Mesenchymal stem cell (in vitro differentiated cells and primary cell): ENCODE data around the gene CELSR2.

ENCODE experiments used
- DNase-seq: peaks from one replicate; pipeline ENCODE4 v3.0.0-alpha.2; 2013
- H2AFZ ChIP-seq: one replicate; pipeline ENCODE4 v1.6.1; 2013; ENCODE audit warnings: low read depth, mild to moderate bottlenecking, control low read depth, inconsistent platforms, low read length, moderate library complexity
- H2AK5ac ChIP-seq: 2 replicates; pipeline ENCODE4 v1.6.1; 2013; ENCODE audit warnings: low read length, moderate library complexity, mild to moderate bottlenecking, inconsistent platforms; ENCODE audit not compliant: severe bottlenecking
- H2BK120ac ChIP-seq: one replicate; pipeline ENCODE4 v1.6.1; 2013; ENCODE audit warnings: low read depth, mild to moderate bottlenecking, inconsistent platforms, low read length, moderate library complexity
- H2BK12ac ChIP-seq, 2 experiments: one replicate each; pipeline ENCODE4 v1.6.1; 2013; ENCODE audit warnings: inconsistent platforms in 2 of 2, low read length in 2 of 2, mild to moderate bottlenecking in 2 of 2, moderate library complexity in 2 of 2, control low read depth in 1 of 2
- H2BK15ac ChIP-seq: one replicate; pipeline ENCODE4 v1.6.1; 2013; ENCODE audit warnings: mild to moderate bottlenecking, low read depth, inconsistent platforms; ENCODE audit not compliant: poor library complexity, severe bottlenecking
- H2BK5ac ChIP-seq: 2 replicates; pipeline ENCODE4 v1.6.1; 2013; ENCODE audit warnings: low read depth, mild to moderate bottlenecking, low read length, control low read depth, inconsistent platforms; ENCODE audit not compliant: poor library complexity, severe bottlenecking
- H3K14ac ChIP-seq, 2 experiments: one replicate each; pipeline ENCODE4 v1.6.1; 2013; ENCODE audit warnings: inconsistent platforms in 2 of 2, low read length in 2 of 2, control low read depth in 1 of 2, mild to moderate bottlenecking in 1 of 2, moderate library complexity in 1 of 2
- H3K18ac ChIP-seq, 2 experiments: one replicate each; pipeline ENCODE4 v1.6.1; 2013; ENCODE audit warnings: inconsistent platforms in 2 of 2, low read length in 2 of 2, control low read depth in 1 of 2, low read depth in 1 of 2, mild to moderate bottlenecking in 1 of 2
- H3K23ac ChIP-seq, 2 experiments: one replicate each; pipeline ENCODE4 v1.6.1; 2013; ENCODE audit warnings: inconsistent platforms in 2 of 2, low read length in 2 of 2, mild to moderate bottlenecking in 2 of 2, moderate library complexity in 2 of 2, control low read depth in 1 of 2
- H3K27ac ChIP-seq: 2 replicates; pipeline ENCODE4 v1.5.1; 2013; ENCODE audit warnings: mild to moderate bottlenecking, moderate library complexity, low read length, control low read depth, inconsistent platforms; ENCODE audit not compliant: poor library complexity, severe bottlenecking
- H3K27me3 ChIP-seq, 2 experiments: 2 replicates each; pipeline versions ENCODE4 v1.6.1 to v1.7.0; 2013; ENCODE audit warnings: low read length in 2 of 2, mild to moderate bottlenecking in 2 of 2, moderate library complexity in 2 of 2, control low read depth in 1 of 2, inconsistent platforms in 1 of 2; ENCODE audit not compliant: control insufficient read depth in 1 of 2, insufficient read depth in 1 of 2
- H3K36me3 ChIP-seq, 2 experiments: 2 replicates each; pipeline versions ENCODE4 v1.6.1 to v1.7.0; 2013; ENCODE audit warnings: low read length in 2 of 2, control low read depth in 1 of 2, inconsistent platforms in 1 of 2, low read depth in 1 of 2, mild to moderate bottlenecking in 1 of 2; ENCODE audit not compliant: insufficient read depth in 2 of 2, control insufficient read depth in 1 of 2
- H3K4ac ChIP-seq, 2 experiments: one replicate each; pipeline ENCODE4 v1.6.1; 2013; ENCODE audit warnings: inconsistent platforms in 2 of 2, low read length in 2 of 2, mild to moderate bottlenecking in 2 of 2, moderate library complexity in 2 of 2, control low read depth in 1 of 2, low read depth in 1 of 2
- H3K4me1 ChIP-seq: 2 replicates; pipeline ENCODE4 v1.6.1; 2013; ENCODE audit warnings: low read depth, low read length, control low read depth; ENCODE audit not compliant: control insufficient read depth, insufficient read depth
- H3K4me2 ChIP-seq: 2 replicates; pipeline ENCODE4 v1.6.1; 2013; ENCODE audit warnings: low read length, mild to moderate bottlenecking, inconsistent platforms; ENCODE audit not compliant: poor library complexity, severe bottlenecking
- H3K4me3 ChIP-seq, 2 experiments: 2 replicates each; pipeline versions ENCODE4 v1.5.1 to v1.7.0; 2013; ENCODE audit warnings: low read length in 2 of 2, mild to moderate bottlenecking in 2 of 2, control low read depth in 1 of 2, low read depth in 1 of 2; ENCODE audit not compliant: insufficient read depth in 1 of 2
- H3K79me1 ChIP-seq: replicated peaks from 2 replicates; pipeline ENCODE4 v1.6.1; 2013; ENCODE audit warnings: mild to moderate bottlenecking, control low read depth, low read length, inconsistent platforms; ENCODE audit not compliant: poor library complexity, severe bottlenecking
- H3K9ac ChIP-seq: 2 replicates; pipeline ENCODE4 v1.7.0; 2013; ENCODE audit warnings: mild to moderate bottlenecking, low read length, moderate library complexity
- H3K9me3 ChIP-seq: 2 replicates; pipeline ENCODE4 v1.7.0; 2013; ENCODE audit warnings: mild to moderate bottlenecking, low read length; ENCODE audit not compliant: control insufficient read depth
- H4K8ac ChIP-seq: one replicate; pipeline ENCODE4 v1.6.1; 2013; ENCODE audit warnings: inconsistent platforms, mild to moderate bottlenecking, low read length, moderate library complexity
- H4K91ac ChIP-seq: one replicate; pipeline ENCODE4 v1.6.1; 2013; ENCODE audit warnings: mild to moderate bottlenecking, low read length, inconsistent platforms
- WGBS: methylation state at CpG from one replicate; pipeline ENCODE4 v1.1.7; 2013; ENCODE audit warnings: mixed read lengths; 5-methylcytosine and 5-hydroxymethylcytosine counted together

Gene CELSR2

GRCh38 chr1:109263597-109264378 lies 14.4 kb downstream of the CELSR2 start:
- H2BK12ac ChIP-seq = peak overlapping the region in 1 of 2 experiments; percentile 16
- peak; percentile 84 for DNase-seq

GRCh38 chr1:109264379-109264755 lies 15.0 kb downstream of the CELSR2 start:
- H3K4ac ChIP-seq = no peak overlapping the region
- H3K27me3 ChIP-seq = peaks cover 0 to 18% of the 10 kb centered on the region in 2 experiments
- no peak overlapping the region for H2BK12ac ChIP-seq
- H3K9me3 ChIP-seq = no peaks in the 10 kb centered on the region
- no peak overlapping the region for H2BK15ac ChIP-seq
- H3K4me2 ChIP-seq = no peak overlapping the region
- H4K8ac ChIP-seq = no peak overlapping the region
- H3K9ac ChIP-seq = no peak overlapping the region
- H2BK120ac ChIP-seq = no peak overlapping the region
- H2AFZ ChIP-seq = no peak overlapping the region
- H3K18ac ChIP-seq = no peak overlapping the region
- H2AK5ac ChIP-seq = no peak overlapping the region
- no peak overlapping the region for H2BK5ac ChIP-seq
- no peak overlapping the region for H4K91ac ChIP-seq
- no peak overlapping the region for H3K14ac ChIP-seq
- no peak overlapping the region for H3K4me3 ChIP-seq
- H3K4me1 ChIP-seq = peaks cover 22% of the 10 kb centered on the region
- no peak overlapping the region for H3K27ac ChIP-seq
- peaks cover 0 to 70% of the 10 kb centered on the region in 2 experiments for H3K36me3 ChIP-seq
- 79% methylated on average over 9 of the region's 9 CpGs for WGBS
- no peak for DNase-seq
- no peak overlapping the region for H3K23ac ChIP-seq
- H3K79me1 ChIP-seq = no peaks in the 10 kb centered on the region

More at GRCh38 chr1:109263597-109264378, 14.4 kb downstream of the CELSR2 start:
- Histone ChIP-seq H3K4me2 (no peak overlapping the region), H3K9ac (no peak overlapping the region), H3K23ac (no peak overlapping the region), H2BK15ac (no peak overlapping the region), H3K14ac (peak overlapping the region in 1 of 2 experiments; percentile 35), H4K8ac (peak overlapping the region; percentile 52), H3K79me1 (no peaks in the 10 kb centered on the region), H3K9me3 (no peaks in the 10 kb centered on the region), H3K27ac (no peak overlapping the region), H3K18ac (no peak overlapping the region), H3K27me3 (peaks cover 0 to 18% of the 10 kb centered on the region in 2 experiments), H4K91ac (no peak overlapping the region), H3K4me1 (peaks cover 26% of the 10 kb centered on the region), H3K36me3 (peaks cover 0 to 69% of the 10 kb centered on the region in 2 experiments), H3K4ac (no peak overlapping the region), H2BK120ac (no peak overlapping the region), H2AFZ (no peak overlapping the region), H3K4me3 (no peak overlapping the region), H2BK5ac (no peak overlapping the region), H2AK5ac (no peak overlapping the region)
- 48% methylated on average over 29 of the region's 29 CpGs for WGBS

- Histone ChIP-seq H3K9me3 (no peaks in the 10 kb centered on the region), H3K79me1 (no peaks in the 10 kb centered on the region), H3K4me3 (no peak overlapping the region), H3K4ac (no peak overlapping the region), H2BK12ac (no peak overlapping the region), H3K14ac (no peak overlapping the region), H3K27ac (no peak overlapping the region), H3K27me3 (peaks cover 0 to 18% of the 10 kb centered on the region in 2 experiments), H3K4me1 (peaks cover 20% of the 10 kb centered on the region), H3K9ac (no peak overlapping the region), H2BK120ac (no peak overlapping the region), H3K36me3 (peaks cover 0 to 77% of the 10 kb centered on the region in 2 experiments), H3K23ac (no peak overlapping the region), H2AFZ (no peak overlapping the region), H4K8ac (no peak overlapping the region), H3K18ac (no peak overlapping the region), H2BK5ac (no peak overlapping the region), H3K4me2 (no peak overlapping the region), H2BK15ac (no peak overlapping the region), H2AK5ac (no peak overlapping the region), H4K91ac (no peak overlapping the region)
- 83% methylated on average over 4 of the region's 4 CpGs for WGBS
- no peak for DNase-seq
Measured at GRCh38 chr1:109265016-109265415, 15.7 kb downstream of the CELSR2 start.

GRCh38 chr1:109265741-109266330 lies 16.5 kb downstream of the CELSR2 start:
- H3K4me1 ChIP-seq = peaks cover 20% of the 10 kb centered on the region
- H3K4me3 ChIP-seq = no peak overlapping the region
- H3K27me3 ChIP-seq = peaks cover 0 to 18% of the 10 kb centered on the region in 2 experiments
- H2BK15ac ChIP-seq = no peak overlapping the region
- no peak overlapping the region for H3K14ac ChIP-seq
- H3K9me3 ChIP-seq = no peaks in the 10 kb centered on the region
- H3K4ac ChIP-seq = no peak overlapping the region
- H3K79me1 ChIP-seq = no peaks in the 10 kb centered on the region
- no peak overlapping the region for H3K27ac ChIP-seq
- H4K8ac ChIP-seq = no peak overlapping the region
- no peak overlapping the region for H4K91ac ChIP-seq
- no peak overlapping the region for H2AFZ ChIP-seq
- H2BK5ac ChIP-seq = no peak overlapping the region
- peaks cover 0 to 85% of the 10 kb centered on the region in 2 experiments for H3K36me3 ChIP-seq
- 98% methylated on average over 6 of the region's 13 CpGs for WGBS
- no peak overlapping the region for H3K9ac ChIP-seq
- H2BK12ac ChIP-seq = no peak overlapping the region
- no peak overlapping the region for H3K4me2 ChIP-seq
- no peak overlapping the region for H3K23ac ChIP-seq
- no peak overlapping the region for H2AK5ac ChIP-seq
- DNase-seq = no peak
- H3K18ac ChIP-seq = no peak overlapping the region
- no peak overlapping the region for H2BK120ac ChIP-seq
